Calu3 (cell line): Measurements from ENCODE around the gene NDST3. TPM values are rescaled to one million over a fixed set of nuclear protein-coding genes. Genes with fewer than 3 reads are reported as not detected.
A peak's percentile ranks its signal among the peaks of the same experiment; 100 is the strongest.

ENCODE experiments used
- BruUV-seq: library from RNA; stranded (reverse); fragments of 400-500 nt; replicated peaks from 2 replicates; lab custom pipeline; 2021; lab: Mats Ljungman, UMichigan
- CTCF ChIA-PET: fragments of 300-600 bp; sonication (Branson Sonifier 250); formaldehyde crosslinking; loops from one replicate; lab custom pipeline; 2022; ENCODE audit warnings: antibody characterized with exemption; lab: Charles Lee
- DNase-seq: peaks from one replicate; pipeline ENCODE4 v3.0.0; 2022
- H3K27ac Mint-ChIP-seq: one replicate; pipeline ENCODE4 v1.8.0; 2022; ENCODE audit warnings: mixed read lengths; ENCODE audit not compliant: unreplicated experiment
- H3K27me3 Mint-ChIP-seq: one replicate; pipeline ENCODE4 v1.8.0; 2022; ENCODE audit warnings: mixed read lengths; ENCODE audit not compliant: unreplicated experiment
- H3K36me3 Mint-ChIP-seq: one replicate; pipeline ENCODE4 v1.8.0; 2022; ENCODE audit warnings: mild to moderate bottlenecking, moderate library complexity, mixed read lengths; ENCODE audit not compliant: insufficient read depth, unreplicated experiment
- H3K4me1 Mint-ChIP-seq: one replicate; pipeline ENCODE4 v1.8.0; 2022; ENCODE audit warnings: mild to moderate bottlenecking, low read depth, mixed read lengths; ENCODE audit not compliant: unreplicated experiment
- H3K4me3 Mint-ChIP-seq: one replicate; pipeline ENCODE4 v1.8.0; 2022; ENCODE audit warnings: mild to moderate bottlenecking, low read depth, moderate library complexity, mixed read lengths; ENCODE audit not compliant: unreplicated experiment
- H3K9me3 Mint-ChIP-seq: one replicate; pipeline ENCODE4 v1.8.0; 2022; ENCODE audit warnings: low read depth, mixed read lengths; ENCODE audit not compliant: unreplicated experiment
- intact Hi-C: fragments of 100-400 bp; cut with micrococcal nuclease; formaldehyde crosslinking; loops from one replicate; pipeline ENCODE4 v1.10.0; 2022; ENCODE audit not compliant: unreplicated experiment
- total RNA-seq: library from RNA; stranded (reverse); gene quantifications from 2 replicates; pipeline ENCODE4 v1.2.3, GENCODE V29; 2022
- TF ChIP-seq, protein P1 (sequence below): fragments of 200-600 bp; IDR thresholded peaks from one replicate; pipeline ENCODE4 v1.8.0; 2022; ENCODE audit warnings: antibody characterized with exemption; ENCODE audit not compliant: unreplicated experiment

The NDST3 gene
- total RNA-seq, 1 experiment from 2014 or later, result 0.12 TPM

DNA sequence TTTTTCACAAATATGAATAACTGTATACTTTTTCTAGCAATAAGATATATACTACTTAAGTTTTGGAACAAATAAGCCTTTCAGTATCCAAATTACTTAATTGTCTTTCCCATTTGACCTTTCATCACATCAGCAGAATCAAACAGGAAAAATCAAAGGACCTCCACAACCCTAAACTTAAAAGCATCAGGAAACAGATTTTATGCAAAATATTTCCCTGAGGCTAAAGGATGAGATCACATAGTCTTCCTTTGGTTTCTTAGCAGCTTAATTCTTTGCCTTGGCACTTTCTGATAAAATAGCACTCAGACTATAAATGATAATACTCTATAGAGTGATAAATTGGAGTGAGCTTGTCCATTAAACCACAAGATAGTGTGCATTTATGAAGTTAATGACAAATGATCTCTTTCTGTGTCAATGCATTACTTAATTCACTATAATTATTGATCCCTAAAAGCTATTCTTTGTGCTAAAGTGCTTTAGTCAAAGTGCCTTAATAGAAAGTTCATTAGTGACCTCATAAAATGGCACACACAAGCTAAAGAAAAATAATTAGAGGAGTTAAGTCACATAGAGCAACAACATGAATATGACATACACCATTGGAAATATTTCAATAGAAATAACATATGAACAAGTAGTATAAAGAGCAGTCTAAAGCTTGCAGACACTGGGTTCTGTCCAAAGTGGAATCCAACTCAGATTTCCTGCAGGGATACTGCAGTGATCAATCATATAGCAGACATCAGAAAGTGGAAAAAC is 15.7 kb upstream of the NDST3 start:
- H3K27me3 Mint-ChIP-seq, result no peaks in the 10 kb centered on the region
- intact Hi-C loops, result no loop called here
- no peak overlapping the region for H3K27ac Mint-ChIP-seq
- no peak overlapping the region for H3K4me3 Mint-ChIP-seq
- DNase-seq, result no peak
- H3K9me3 Mint-ChIP-seq, result no peaks in the 10 kb centered on the region
- CTCF ChIA-PET, result no interaction called here
- BruUV-seq, result no TSS peak
- no peaks in the 10 kb centered on the region for H3K36me3 Mint-ChIP-seq
- TF ChIP-seq, protein P1, sequence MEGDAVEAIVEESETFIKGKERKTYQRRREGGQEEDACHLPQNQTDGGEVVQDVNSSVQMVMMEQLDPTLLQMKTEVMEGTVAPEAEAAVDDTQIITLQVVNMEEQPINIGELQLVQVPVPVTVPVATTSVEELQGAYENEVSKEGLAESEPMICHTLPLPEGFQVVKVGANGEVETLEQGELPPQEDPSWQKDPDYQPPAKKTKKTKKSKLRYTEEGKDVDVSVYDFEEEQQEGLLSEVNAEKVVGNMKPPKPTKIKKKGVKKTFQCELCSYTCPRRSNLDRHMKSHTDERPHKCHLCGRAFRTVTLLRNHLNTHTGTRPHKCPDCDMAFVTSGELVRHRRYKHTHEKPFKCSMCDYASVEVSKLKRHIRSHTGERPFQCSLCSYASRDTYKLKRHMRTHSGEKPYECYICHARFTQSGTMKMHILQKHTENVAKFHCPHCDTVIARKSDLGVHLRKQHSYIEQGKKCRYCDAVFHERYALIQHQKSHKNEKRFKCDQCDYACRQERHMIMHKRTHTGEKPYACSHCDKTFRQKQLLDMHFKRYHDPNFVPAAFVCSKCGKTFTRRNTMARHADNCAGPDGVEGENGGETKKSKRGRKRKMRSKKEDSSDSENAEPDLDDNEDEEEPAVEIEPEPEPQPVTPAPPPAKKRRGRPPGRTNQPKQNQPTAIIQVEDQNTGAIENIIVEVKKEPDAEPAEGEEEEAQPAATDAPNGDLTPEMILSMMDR, result no peak
- no peaks in the 10 kb centered on the region for H3K4me1 Mint-ChIP-seq

DNA sequence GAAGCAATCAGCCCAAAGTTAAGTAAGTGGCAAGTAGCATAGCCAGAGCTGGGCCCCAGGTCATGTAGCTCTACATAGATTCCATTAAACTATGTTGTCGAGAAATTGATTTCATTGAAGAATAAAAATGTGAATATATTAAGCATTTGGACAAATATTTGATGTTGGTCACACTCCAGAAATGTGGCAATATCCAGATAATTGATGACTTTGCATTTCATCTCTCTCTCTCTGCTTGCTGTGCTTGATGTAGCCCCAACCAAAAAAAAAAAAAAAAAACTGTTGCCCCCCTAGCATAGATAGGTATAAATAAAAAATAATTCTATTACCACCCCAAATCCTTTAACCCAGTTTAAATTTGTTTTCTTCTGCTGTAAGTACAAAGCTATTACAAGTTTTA is 7.5 kb upstream of the NDST3 start:
- H3K27ac Mint-ChIP-seq, result no peak overlapping the region
- no peak overlapping the region for H3K4me3 Mint-ChIP-seq
- no peak for DNase-seq
- intact Hi-C loops, result no loop called here
- no peaks in the 10 kb centered on the region for H3K36me3 Mint-ChIP-seq
- TF ChIP-seq, protein P1, result no peak
- no peaks in the 10 kb centered on the region for H3K27me3 Mint-ChIP-seq
- no peaks in the 10 kb centered on the region for H3K9me3 Mint-ChIP-seq
- no TSS peak for BruUV-seq
- H3K4me1 Mint-ChIP-seq, result no peaks in the 10 kb centered on the region
- CTCF ChIA-PET, result interaction anchor here (0.7 to 1.2 kb wide), 2 partner anchors 10 to 879 kb away, joined by 3 to 4 read pairs; no protein-coding TSS in a partner anchor

- H3K27me3 Mint-ChIP-seq, result no peaks in the 10 kb centered on the region
- no TSS peak for BruUV-seq
- intact Hi-C loops, result no loop called here
- no peak overlapping the region for H3K4me3 Mint-ChIP-seq
- no peaks in the 10 kb centered on the region for H3K9me3 Mint-ChIP-seq
- CTCF ChIA-PET, result no interaction called here
- peaks cover 4% of the 10 kb centered on the region for H3K36me3 Mint-ChIP-seq
- no peak overlapping the region for H3K27ac Mint-ChIP-seq
- TF ChIP-seq, protein P1, result no peak
- no peaks in the 10 kb centered on the region for H3K4me1 Mint-ChIP-seq
- DNase-seq, result no peak
Measured at GRCh38 chr4:118029224-118029623, 5.1 kb upstream of the NDST3 start.

DNA sequence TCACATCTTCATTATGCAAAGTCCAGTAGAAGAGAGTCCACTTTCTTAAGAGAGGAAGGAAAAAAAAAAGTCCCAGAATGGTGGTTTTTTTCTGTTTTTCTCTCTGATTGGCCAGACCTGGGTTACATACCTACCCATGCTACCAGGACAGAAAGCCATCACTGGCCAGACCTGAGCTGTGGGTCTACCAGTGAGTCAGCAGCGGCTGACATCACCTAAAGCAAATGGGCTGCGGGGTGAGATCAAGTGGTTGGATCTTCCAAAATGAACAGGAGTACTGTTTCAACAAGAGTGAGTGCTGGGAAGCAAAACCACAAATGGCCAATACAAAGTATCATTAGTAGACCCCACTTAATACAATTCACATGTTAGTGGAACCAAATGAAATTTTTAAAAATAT is 1.6 kb upstream of the NDST3 start:
- intact Hi-C loops, result loop anchor here (5.0 to 10.0 kb wide), 4 partner anchors 192 to 1850 kb away; no protein-coding TSS in a partner anchor
- TF ChIP-seq, protein P1, result no peak
- Mint-ChIP-seq H3K4me1 (no peaks in the 10 kb centered on the region), H3K4me3 (peak overlapping the region; percentile 64), H3K36me3 (peaks cover 6% of the 10 kb centered on the region), H3K9me3 (no peaks in the 10 kb centered on the region), H3K27me3 (no peaks in the 10 kb centered on the region), H3K27ac (no peak overlapping the region)
- CTCF ChIA-PET, result interaction anchor here (0.9 kb wide), 1 partner anchor 396 kb away, joined by 3 read pairs; no protein-coding TSS in a partner anchor
- DNase-seq, result no peak
- no TSS peak for BruUV-seq
